GM18951 (cell line): Measurements from ENCODE around the gene INO80D.
"Not testable (repeated sequence)": the region's sequence is repeated elsewhere in the genome, so short reads cannot be mapped to it uniquely, and the experiment has no call there.

ENCODE experiments used
- POLR2A ChIP-seq: IDR thresholded peaks from 4 replicates; pipeline ENCODE4 v1.6.1; 2011; ENCODE audit warnings: mild to moderate bottlenecking; ENCODE audit not compliant: insufficient read length, insufficient read depth; ENCODE audit errors: extremely low read depth
- in situ Hi-C: fragments of 300-500 bp; cut with MboI; formaldehyde crosslinking; loops from one replicate; pipeline ENCODE4 v1.12.0; 2022; ENCODE audit warnings: low sequenced_read_pairs, mixed read lengths, inconsistent platforms; ENCODE audit not compliant: unreplicated experiment

Gene INO80D

GRCh38 chr2:206085742-206086445 is at the start of gene INO80D:
Gene INO80D (minus strand): TSS chr2:206086174. CDS start chr2:206063016, 23,158 bp downstream.
- in situ Hi-C loops = no loop called here
- peak; percentile 70 for TF ChIP-seq POLR2A

GRCh38 chr2:206127656-206128055 is 41.7 kb upstream of the INO80D start:
- in situ Hi-C loops = no loop called here
- TF ChIP-seq POLR2A = no peak

- TF ChIP-seq POLR2A = no peak
- in situ Hi-C loops = no loop called here
Observed at GRCh38 chr2:206125901-206126300, 39.9 kb upstream of the INO80D start.

- in situ Hi-C loops = not testable (repeated sequence)
Observed at GRCh38 chr2:206122569-206122968, 36.6 kb upstream of the INO80D start.

- TF ChIP-seq POLR2A = no peak
Observed at GRCh38 chr2:206116278-206116677, 30.3 kb upstream of the INO80D start.

GRCh38 chr2:206115026-206115578 is 29.1 kb upstream of the INO80D start:
- in situ Hi-C loops = no loop called here
- TF ChIP-seq POLR2A = no peak

More at GRCh38 chr2:206116278-206116677, 30.3 kb upstream of the INO80D start:
- in situ Hi-C loops = no loop called here

- no peak for TF ChIP-seq POLR2A
Observed at GRCh38 chr2:206112846-206113547, 27.0 kb upstream of the INO80D start.

GRCh38 chr2:206112108-206112507 is 26.1 kb upstream of the INO80D start:
- no peak for TF ChIP-seq POLR2A
- in situ Hi-C loops = no loop called here

More at GRCh38 chr2:206112846-206113547, 27.0 kb upstream of the INO80D start:
- in situ Hi-C loops = no loop called here

- in situ Hi-C loops = no loop called here
Observed at GRCh38 chr2:206108713-206109112, 22.7 kb upstream of the INO80D start.

GRCh38 chr2:206105541-206105940 is 19.6 kb upstream of the INO80D start:
- in situ Hi-C loops = no loop called here
- no peak for TF ChIP-seq POLR2A

More at GRCh38 chr2:206108713-206109112, 22.7 kb upstream of the INO80D start:
- no peak for TF ChIP-seq POLR2A

GRCh38 chr2:206105038-206105437 is 19.1 kb upstream of the INO80D start:
- in situ Hi-C loops = no loop called here
- no peak for TF ChIP-seq POLR2A

GRCh38 chr2:206098872-206099271 is 12.9 kb upstream of the INO80D start:
- in situ Hi-C loops = not testable (repeated sequence)

GRCh38 chr2:206098471-206098870 is 12.5 kb upstream of the INO80D start:
- TF ChIP-seq POLR2A = no peak
- in situ Hi-C loops = no loop called here

GRCh38 chr2:206096876-206097275 is 10.9 kb upstream of the INO80D start:
- in situ Hi-C loops = no loop called here
- TF ChIP-seq POLR2A = no peak
